SJCRH30 (cell line): ENCODE results near the gene NKX2-4. TPM values are rescaled to one million over a fixed set of nuclear protein-coding genes. Genes with fewer than 3 reads are reported as not detected.
A peak's percentile ranks its signal among the peaks of the same experiment; 100 is the strongest.
"Not testable (repeated sequence)": the region's sequence is repeated elsewhere in the genome, so short reads cannot be mapped to it uniquely, and the experiment has no call there.

ENCODE experiments used
- DNase-seq, 2 experiments: peaks; one replicate each; pipeline ENCODE4 v3.0.0-alpha.2; 2015 to 2020
- H3K27ac ChIP-seq: fragments of 250-450 bp; sonication (Bioruptor Pico); 2 replicates; pipeline ENCODE4 v1.5.1; 2020; ENCODE audit warnings: mild to moderate bottlenecking, moderate library complexity
- H3K27me3 ChIP-seq: fragments of 250-450 bp; sonication (Bioruptor Pico); 2 replicates; pipeline ENCODE4 v1.5.1; 2020; ENCODE audit warnings: mild to moderate bottlenecking, moderate library complexity
- H3K36me3 ChIP-seq: fragments of 250-450 bp; sonication (Bioruptor Pico); 2 replicates; pipeline ENCODE4 v1.5.1; 2020; ENCODE audit warnings: mild to moderate bottlenecking, moderate library complexity
- H3K4me1 ChIP-seq: fragments of 250-450 bp; sonication (Bioruptor Pico); 2 replicates; pipeline ENCODE4 v1.5.1; 2020; ENCODE audit warnings: mild to moderate bottlenecking, moderate library complexity
- H3K4me3 ChIP-seq: fragments of 250-450 bp; sonication (Bioruptor Pico); 2 replicates; pipeline ENCODE4 v1.5.1; 2020; ENCODE audit warnings: mild to moderate bottlenecking, moderate library complexity
- H3K9me3 ChIP-seq: fragments of 250-450 bp; sonication (Bioruptor Pico); replicated peaks from 2 replicates; pipeline ENCODE4 v1.5.1; 2020; ENCODE audit warnings: mild to moderate bottlenecking, moderate library complexity
- total RNA-seq: library from RNA; depleted of rRNA; stranded (reverse); fragments of >200 nt; shearing (Covaris generic); gene quantifications from 2 replicates; pipeline ENCODE4 v1.2.3, GENCODE V29; 2014; rRNA removed

NKX2-4 gene
- 3.9 TPM in 2 replicates for total RNA-seq

- H3K36me3 ChIP-seq = no peaks in the 10 kb centered on the region
- no peaks in the 10 kb centered on the region for H3K9me3 ChIP-seq
- DNase-seq = peak; percentile 68 to 70
- peak within 1 kb of the TSS; percentile 32; the same call in 1 of the 2 replicates for H3K27ac ChIP-seq
- H3K4me1 ChIP-seq = peaks cover 7% of the 10 kb centered on the region; the same call in 1 of the 2 replicates
- peak within 1 kb of the TSS; percentile 80 for H3K4me3 ChIP-seq
- no peaks in the 10 kb centered on the region for H3K27me3 ChIP-seq
Observed at GRCh38 chr20:21397341-21398108, at the start of gene NKX2-4. Gene NKX2-4, minus strand, starts transcription at chr20:21397526. Its CDS starts 127 bp downstream, at chr20:21397399.

- no peak for DNase-seq
- no peaks in the 10 kb centered on the region for H3K9me3 ChIP-seq
- no peaks in the 10 kb centered on the region for H3K36me3 ChIP-seq
- no peak overlapping the region for H3K27ac ChIP-seq
- 0 out of 2 replicates have a peak, but pooled peaks cover 3% of the 10 kb centered on the region for H3K4me1 ChIP-seq
- H3K4me3 ChIP-seq = no peak overlapping the region
- no peaks in the 10 kb centered on the region for H3K27me3 ChIP-seq
Observed at GRCh38 chr20:21437816-21438215, 40.5 kb upstream of the NKX2-4 start.

- no peak for DNase-seq
- Histone ChIP-seq H3K4me3 (no peak overlapping the region), H3K4me1 (0 out of 2 replicates have a peak, but pooled peaks cover 3% of the 10 kb centered on the region), H3K27me3 (no peaks in the 10 kb centered on the region), H3K9me3 (no peaks in the 10 kb centered on the region), H3K27ac (no peak overlapping the region), H3K36me3 (no peaks in the 10 kb centered on the region)
Observed at GRCh38 chr20:21437248-21437647, 39.9 kb upstream of the NKX2-4 start.

- Histone ChIP-seq H3K9me3 (no peaks in the 10 kb centered on the region), H3K4me1 (0 out of 2 replicates have a peak, but pooled peaks cover 3% of the 10 kb centered on the region), H3K27me3 (no peaks in the 10 kb centered on the region), H3K4me3 (no peak overlapping the region), H3K27ac (no peak overlapping the region), H3K36me3 (no peaks in the 10 kb centered on the region)
- no peak for DNase-seq
Observed at GRCh38 chr20:21436205-21436604, 38.9 kb upstream of the NKX2-4 start.

GRCh38 chr20:21435576-21435975 is 38.2 kb upstream of the NKX2-4 start:
- H3K9me3 ChIP-seq = no peaks in the 10 kb centered on the region
- H3K27ac ChIP-seq = no peak overlapping the region
- no peak overlapping the region for H3K4me3 ChIP-seq
- no peaks in the 10 kb centered on the region for H3K27me3 ChIP-seq
- H3K36me3 ChIP-seq = no peaks in the 10 kb centered on the region
- DNase-seq = no peak
- H3K4me1 ChIP-seq = 0 out of 2 replicates have a peak, but pooled peaks cover 3% of the 10 kb centered on the region

GRCh38 chr20:21433329-21433890 is 36.1 kb upstream of the NKX2-4 start:
- no peak for DNase-seq
- H3K27me3 ChIP-seq = no peaks in the 10 kb centered on the region
- H3K27ac ChIP-seq = no peak overlapping the region
- H3K4me3 ChIP-seq = no peak overlapping the region
- no peaks in the 10 kb centered on the region for H3K36me3 ChIP-seq
- H3K4me1 ChIP-seq = 0 out of 2 replicates have a peak, but pooled peaks cover 3% of the 10 kb centered on the region
- H3K9me3 ChIP-seq = no peaks in the 10 kb centered on the region

GRCh38 chr20:21432911-21433310 is 35.6 kb upstream of the NKX2-4 start:
- no peaks in the 10 kb centered on the region for H3K27me3 ChIP-seq
- no peak overlapping the region for H3K4me3 ChIP-seq
- H3K9me3 ChIP-seq = no peaks in the 10 kb centered on the region
- H3K36me3 ChIP-seq = no peaks in the 10 kb centered on the region
- no peak overlapping the region for H3K27ac ChIP-seq
- DNase-seq = no peak
- 0 out of 2 replicates have a peak, but pooled peaks cover 3% of the 10 kb centered on the region for H3K4me1 ChIP-seq

GRCh38 chr20:21430020-21430419 is 32.7 kb upstream of the NKX2-4 start:
- Histone ChIP-seq H3K9me3 (no peaks in the 10 kb centered on the region), H3K36me3 (no peaks in the 10 kb centered on the region), H3K4me3 (no peak overlapping the region), H3K27me3 (no peaks in the 10 kb centered on the region), H3K27ac (no peak overlapping the region), H3K4me1 (no peaks in the 10 kb centered on the region)
- no peak for DNase-seq

- no peaks in the 10 kb centered on the region for H3K4me1 ChIP-seq
- H3K4me3 ChIP-seq = no peak overlapping the region
- no peaks in the 10 kb centered on the region for H3K27me3 ChIP-seq
- no peaks in the 10 kb centered on the region for H3K36me3 ChIP-seq
- no peaks in the 10 kb centered on the region for H3K9me3 ChIP-seq
- no peak for DNase-seq
- H3K27ac ChIP-seq = no peak overlapping the region
Observed at GRCh38 chr20:21424846-21425245, 27.5 kb upstream of the NKX2-4 start.

GRCh38 chr20:21423712-21424111 is 26.4 kb upstream of the NKX2-4 start:
- H3K9me3 ChIP-seq, DNase-seq, H3K4me3 ChIP-seq, H3K27me3 ChIP-seq, H3K27ac ChIP-seq, H3K4me1 ChIP-seq, H3K36me3 ChIP-seq: not testable (repeated sequence)

GRCh38 chr20:21421601-21422236 is 24.4 kb upstream of the NKX2-4 start:
- Histone ChIP-seq H3K27me3 (no peaks in the 10 kb centered on the region), H3K9me3 (no peaks in the 10 kb centered on the region), H3K27ac (no peak overlapping the region), H3K4me3 (no peak overlapping the region), H3K36me3 (no peaks in the 10 kb centered on the region), H3K4me1 (no peaks in the 10 kb centered on the region)
- DNase-seq = no peak

- H3K4me3 ChIP-seq, DNase-seq, H3K9me3 ChIP-seq, H3K27me3 ChIP-seq, H3K4me1 ChIP-seq, H3K36me3 ChIP-seq, H3K27ac ChIP-seq: not testable (repeated sequence)
Observed at GRCh38 chr20:21419147-21419546, 21.8 kb upstream of the NKX2-4 start.

GRCh38 chr20:21413996-21414395 is 16.7 kb upstream of the NKX2-4 start:
- H3K9me3 ChIP-seq, H3K27me3 ChIP-seq, H3K4me3 ChIP-seq, H3K4me1 ChIP-seq, H3K36me3 ChIP-seq, H3K27ac ChIP-seq, DNase-seq: not testable (repeated sequence)

GRCh38 chr20:21411725-21412124 is 14.4 kb upstream of the NKX2-4 start:
- no peaks in the 10 kb centered on the region for H3K27me3 ChIP-seq
- no peaks in the 10 kb centered on the region; the same call in 1 of the 2 replicates for H3K9me3 ChIP-seq
- no peaks in the 10 kb centered on the region for H3K4me1 ChIP-seq
- H3K27ac ChIP-seq = no peak overlapping the region
- no peaks in the 10 kb centered on the region for H3K36me3 ChIP-seq
- no peak overlapping the region for H3K4me3 ChIP-seq
- no peak for DNase-seq

- H3K9me3 ChIP-seq = no peaks in the 10 kb centered on the region
- no peaks in the 10 kb centered on the region for H3K27me3 ChIP-seq
- no peaks in the 10 kb centered on the region for H3K4me1 ChIP-seq
- no peak for DNase-seq
- H3K27ac ChIP-seq = no peak overlapping the region
- H3K4me3 ChIP-seq = no peak overlapping the region
- H3K36me3 ChIP-seq = no peaks in the 10 kb centered on the region
Observed at GRCh38 chr20:21399005-21399475, 1.7 kb upstream of the NKX2-4 start.
